Colonic mucosa (tissue), 4 donors: ENCODE measurements around the gene RAPSN. TPM values are rescaled to one million over a fixed set of nuclear protein-coding genes. Genes with fewer than 3 reads are reported as not detected.

Experiments used
- DNase-seq: peaks from one replicate; pipeline ENCODE4 v3.0.0-alpha.2; 2020
- H3K27ac ChIP-seq: fragments of 200-600 bp; one replicate; pipeline ENCODE4 v1.8.0; 2021
- H3K27me3 ChIP-seq: fragments of 200-600 bp; one replicate; pipeline ENCODE4 v1.8.0; 2021
- H3K36me3 ChIP-seq: fragments of 200-600 bp; one replicate; pipeline ENCODE4 v1.8.0; 2021
- H3K4me1 ChIP-seq: fragments of 200-600 bp; one replicate; pipeline ENCODE4 v1.8.0; 2021; ENCODE audit warnings: mild to moderate bottlenecking
- H3K4me3 ChIP-seq: fragments of 200-600 bp; one replicate; pipeline ENCODE4 v1.8.0; 2021
- H3K9ac ChIP-seq, 2 donors: one replicate each; pipeline ENCODE4 v1.7.0; 2013; ENCODE audit warnings: control low read depth in 2 of 2, low read depth in 2 of 2, low read length in 2 of 2
- H3K9me3 ChIP-seq: fragments of 200-600 bp; one replicate; pipeline ENCODE4 v1.8.0; 2021
- CTCF ChIP-seq: fragments of 200-600 bp; IDR thresholded peaks from one replicate; pipeline ENCODE4 v1.8.0; 2022; ENCODE audit warnings: antibody characterized with exemption, mild to moderate bottlenecking
- intact Hi-C: fragments of 100-400 bp; cut with DNase I; formaldehyde crosslinking; loops from one replicate; pipeline ENCODE4 v1.14.1; 2022
- total RNA-seq, 2 donors: library from RNA; stranded (reverse); fragmentation: NEBNext Ultra II Directional in 1 of 2; extraction: Animal tissue kit (Norgen Biotek cat#: 25700) in 1 of 2; gene quantifications; one replicate each; pipeline ENCODE4 v1.2.1, GENCODE V29; 2021
- donor health status: healthy.
- donor health status: DM: no; HTN: no; CAD: no.
- donor health status: DM: no; HTN: no; CAD: no.

RAPSN gene
- total RNA-seq, 2 donors from 2014 or later = not detected

GRCh38 chr11:47470671-47471070 is 21.7 kb upstream of the RAPSN start:
- Histone ChIP-seq H3K27me3 (no peaks in the 10 kb centered on the region), H3K36me3 (peaks cover 33% of the 10 kb centered on the region), H3K9me3 (no peaks in the 10 kb centered on the region), H3K4me3 (no peak overlapping the region), H3K4me1 (peaks cover 8% of the 10 kb centered on the region), H3K27ac (no peak overlapping the region), H3K9ac (no peak overlapping the region)
- TF ChIP-seq CTCF = no peak
- intact Hi-C loops = loop anchor here (10.0 kb wide), 1 partner anchor 74 kb away; no protein-coding TSS in a partner anchor
- no peak for DNase-seq

GRCh38 chr11:47469361-47470179 is 20.6 kb upstream of the RAPSN start:
- H3K27me3 ChIP-seq = no peaks in the 10 kb centered on the region
- no peak overlapping the region for H3K4me3 ChIP-seq
- H3K36me3 ChIP-seq = peaks cover 23% of the 10 kb centered on the region
- intact Hi-C loops = loop anchor here (10.0 kb wide), 1 partner anchor 75 kb away; no protein-coding TSS in a partner anchor
- H3K4me1 ChIP-seq = peaks cover 8% of the 10 kb centered on the region
- DNase-seq = no peak
- no peak for TF ChIP-seq CTCF
- H3K9me3 ChIP-seq = no peaks in the 10 kb centered on the region
- no peak overlapping the region for H3K9ac ChIP-seq
- no peak overlapping the region for H3K27ac ChIP-seq

GRCh38 chr11:47468598-47469214 is 19.8 kb upstream of the RAPSN start:
- no peak overlapping the region for H3K9ac ChIP-seq
- no peak for TF ChIP-seq CTCF
- H3K9me3 ChIP-seq = no peaks in the 10 kb centered on the region
- H3K27ac ChIP-seq = no peak overlapping the region
- H3K27me3 ChIP-seq = no peaks in the 10 kb centered on the region
- H3K36me3 ChIP-seq = peaks cover 23% of the 10 kb centered on the region
- intact Hi-C loops = no loop called here
- DNase-seq = no peak
- peaks cover 8% of the 10 kb centered on the region for H3K4me1 ChIP-seq
- H3K4me3 ChIP-seq = no peak overlapping the region

- H3K9me3 ChIP-seq = no peaks in the 10 kb centered on the region
- no peaks in the 10 kb centered on the region for H3K27me3 ChIP-seq
- peaks cover 17% of the 10 kb centered on the region for H3K36me3 ChIP-seq
- no peak overlapping the region for H3K27ac ChIP-seq
- H3K4me3 ChIP-seq = no peak overlapping the region
- DNase-seq = peak; percentile 68
- peak overlapping the region in 1 of 2 donors; percentile 44 for H3K9ac ChIP-seq
- H3K4me1 ChIP-seq = peaks cover 8% of the 10 kb centered on the region
- no peak for TF ChIP-seq CTCF
- intact Hi-C loops = no loop called here
Observed at GRCh38 chr11:47467357-47467756, 18.4 kb upstream of the RAPSN start.

- intact Hi-C loops = no loop called here
- H3K9me3 ChIP-seq = no peaks in the 10 kb centered on the region
- DNase-seq = peak; percentile 43
- H3K9ac ChIP-seq = peak overlapping the region in 1 of 2 donors; percentile 44
- H3K4me3 ChIP-seq = no peak overlapping the region
- H3K4me1 ChIP-seq = peaks cover 8% of the 10 kb centered on the region
- H3K27ac ChIP-seq = no peak overlapping the region
- no peak for TF ChIP-seq CTCF
- no peaks in the 10 kb centered on the region for H3K27me3 ChIP-seq
- peaks cover 12% of the 10 kb centered on the region for H3K36me3 ChIP-seq
Observed at GRCh38 chr11:47466701-47467250, 17.8 kb upstream of the RAPSN start.
